Kidney epithelial cell (primary cell): ENCODE measurements around the gene FAM241A. TPM values are rescaled to one million over a fixed set of nuclear protein-coding genes. Genes with fewer than 3 reads are reported as not detected.

ENCODE experiments used
- DNase-seq: peaks from one replicate; pipeline ENCODE4 v3.0.0-alpha.2; 2010; ENCODE audit warnings: low read depth
- H3K27me3 ChIP-seq: 2 replicates; pipeline ENCODE4 v1.6.0; 2011; ENCODE audit warnings: low read length; ENCODE audit not compliant: control insufficient read depth, insufficient read depth
- H3K36me3 ChIP-seq: 2 replicates; pipeline ENCODE4 v1.5.1; 2011; ENCODE audit warnings: low read length; ENCODE audit not compliant: control insufficient read depth, insufficient read depth
- H3K4me3 ChIP-seq: 2 replicates; pipeline ENCODE4 v1.5.1; 2011; ENCODE audit warnings: low read depth, mild to moderate bottlenecking, control low read depth, low read length
- total RNA-seq: library from RNA; depleted of rRNA; stranded (reverse); fragments of >200 nt; gene quantifications from 2 replicates; pipeline ENCODE4 v1.2.3, GENCODE V29; 2015
- TF ChIP-seq, protein P1 (sequence below): IDR thresholded peaks from 2 replicates; pipeline ENCODE4 v1.5.1; 2011; ENCODE audit warnings: mild to moderate bottlenecking, moderate library complexity, low read length, control low read depth, inconsistent platforms; ENCODE audit not compliant: insufficient read depth, poor library complexity, severe bottlenecking

Gene FAM241A
- total RNA-seq, 1 donor from 2014 or later: 1.5 TPM

GRCh38 chr4:112182604-112183003 is 37.4 kb downstream of the FAM241A start:
- H3K36me3 ChIP-seq: no peaks in the 10 kb centered on the region
- no peak overlapping the region for H3K4me3 ChIP-seq
- H3K27me3 ChIP-seq: no peaks in the 10 kb centered on the region
- TF ChIP-seq, protein P1, sequence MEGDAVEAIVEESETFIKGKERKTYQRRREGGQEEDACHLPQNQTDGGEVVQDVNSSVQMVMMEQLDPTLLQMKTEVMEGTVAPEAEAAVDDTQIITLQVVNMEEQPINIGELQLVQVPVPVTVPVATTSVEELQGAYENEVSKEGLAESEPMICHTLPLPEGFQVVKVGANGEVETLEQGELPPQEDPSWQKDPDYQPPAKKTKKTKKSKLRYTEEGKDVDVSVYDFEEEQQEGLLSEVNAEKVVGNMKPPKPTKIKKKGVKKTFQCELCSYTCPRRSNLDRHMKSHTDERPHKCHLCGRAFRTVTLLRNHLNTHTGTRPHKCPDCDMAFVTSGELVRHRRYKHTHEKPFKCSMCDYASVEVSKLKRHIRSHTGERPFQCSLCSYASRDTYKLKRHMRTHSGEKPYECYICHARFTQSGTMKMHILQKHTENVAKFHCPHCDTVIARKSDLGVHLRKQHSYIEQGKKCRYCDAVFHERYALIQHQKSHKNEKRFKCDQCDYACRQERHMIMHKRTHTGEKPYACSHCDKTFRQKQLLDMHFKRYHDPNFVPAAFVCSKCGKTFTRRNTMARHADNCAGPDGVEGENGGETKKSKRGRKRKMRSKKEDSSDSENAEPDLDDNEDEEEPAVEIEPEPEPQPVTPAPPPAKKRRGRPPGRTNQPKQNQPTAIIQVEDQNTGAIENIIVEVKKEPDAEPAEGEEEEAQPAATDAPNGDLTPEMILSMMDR: no peak
- DNase-seq: no peak

DNA sequence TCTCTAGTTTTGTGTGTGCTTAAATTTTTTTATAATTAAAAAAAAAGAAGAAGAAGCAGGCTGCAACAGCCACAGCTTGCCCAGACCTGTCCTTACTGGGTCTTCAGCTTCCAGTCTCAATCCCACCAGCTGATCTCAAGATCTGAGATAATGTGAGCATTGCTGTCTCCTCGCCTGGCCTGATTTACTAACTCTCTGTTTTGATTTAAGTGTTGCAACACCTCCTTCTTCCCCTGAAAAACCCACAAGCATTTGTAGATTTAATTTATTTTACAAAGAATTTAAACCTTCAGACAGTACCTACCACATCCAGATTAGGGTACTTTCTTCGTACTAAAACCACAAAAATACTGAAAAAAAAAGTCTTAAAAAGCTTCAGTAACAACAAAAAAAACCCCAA is 38.0 kb downstream of the FAM241A start:
- no peaks in the 10 kb centered on the region for H3K27me3 ChIP-seq
- DNase-seq: no peak
- H3K4me3 ChIP-seq: no peak overlapping the region
- TF ChIP-seq, protein P1: no peak
- H3K36me3 ChIP-seq: no peaks in the 10 kb centered on the region

GRCh38 chr4:112184438-112184837 is 39.2 kb downstream of the FAM241A start:
- DNase-seq: no peak
- TF ChIP-seq, protein P1: no peak
- Histone ChIP-seq H3K27me3 (no peaks in the 10 kb centered on the region), H3K4me3 (no peak overlapping the region), H3K36me3 (no peaks in the 10 kb centered on the region)

GRCh38 chr4:112185334-112185733 is 40.1 kb downstream of the FAM241A start:
- Histone ChIP-seq H3K4me3 (no peak overlapping the region), H3K36me3 (no peaks in the 10 kb centered on the region), H3K27me3 (no peaks in the 10 kb centered on the region)
- no peak for DNase-seq
- TF ChIP-seq, protein P1: no peak

DNA sequence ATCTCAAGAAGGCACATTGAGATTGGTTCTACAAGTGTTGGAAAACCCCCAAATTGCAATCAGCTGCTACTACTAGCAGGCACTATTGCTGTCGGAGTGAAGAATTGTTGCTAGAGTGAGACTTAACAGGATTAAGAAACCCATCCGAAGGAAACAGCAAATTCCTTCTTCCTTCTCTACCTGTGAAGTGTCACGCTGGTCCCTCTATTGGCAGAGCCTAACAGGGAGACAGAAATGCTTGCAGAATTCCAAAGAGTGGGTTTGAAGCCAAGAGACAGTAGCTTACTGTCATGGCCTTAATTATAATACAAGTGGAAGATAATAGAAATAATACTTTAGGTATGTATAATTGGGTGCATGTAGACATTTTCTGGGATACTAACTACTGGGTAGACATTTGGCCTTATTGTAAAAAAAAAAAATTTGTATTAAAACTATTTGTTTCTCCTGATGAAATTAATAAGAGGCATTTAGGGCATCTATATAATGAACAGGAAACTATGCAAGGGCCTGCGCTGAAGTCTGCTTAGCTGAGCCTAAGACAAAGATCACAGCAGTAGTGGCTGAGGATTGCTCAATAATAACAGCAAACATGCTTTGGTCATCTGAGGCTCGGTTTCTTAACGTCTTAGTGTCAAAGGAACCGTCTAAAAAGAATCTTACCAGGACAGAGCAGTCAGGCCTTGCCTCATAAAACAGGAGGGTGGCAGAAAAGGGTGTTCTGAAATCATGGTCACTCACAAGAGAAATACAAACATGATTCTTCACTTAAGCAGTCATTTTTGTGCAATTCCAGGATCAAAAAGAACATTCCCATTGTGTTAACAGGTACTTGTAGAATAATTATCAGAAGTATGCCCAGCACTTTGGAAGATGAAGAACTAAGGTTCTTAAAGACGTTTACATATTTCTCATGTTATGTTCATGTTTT is 40.8 kb downstream of the FAM241A start:
- DNase-seq: no peak
- Histone ChIP-seq H3K36me3 (no peaks in the 10 kb centered on the region), H3K4me3 (no peak overlapping the region), H3K27me3 (no peaks in the 10 kb centered on the region)
- TF ChIP-seq, protein P1: no peak

DNA sequence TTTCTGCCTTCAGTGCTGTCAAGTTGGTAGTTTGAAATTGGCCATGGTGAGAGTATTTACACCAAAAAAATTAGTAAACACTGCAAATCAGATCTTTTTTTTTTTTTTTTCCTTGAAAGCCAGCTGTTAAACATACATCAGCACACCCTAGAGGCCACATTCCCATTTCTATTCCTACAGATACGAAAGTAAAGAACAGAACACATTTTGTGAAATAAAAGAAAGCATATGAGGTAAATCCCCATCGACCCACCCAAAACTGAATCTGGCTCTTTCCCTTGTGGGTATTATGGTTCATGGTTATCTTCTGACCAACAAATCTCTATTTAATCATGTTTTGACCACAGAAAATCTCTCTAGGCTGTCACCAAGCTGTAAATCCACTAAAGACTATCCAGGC is 44.5 kb downstream of the FAM241A start:
- no peak for DNase-seq
- TF ChIP-seq, protein P1: no peak
- Histone ChIP-seq H3K27me3 (no peaks in the 10 kb centered on the region), H3K4me3 (no peak overlapping the region), H3K36me3 (no peaks in the 10 kb centered on the region)
